Left lung (tissue), 10 donors: ENCODE data around the gene PARVG. TPM values are rescaled to one million over a fixed set of nuclear protein-coding genes. Genes with fewer than 3 reads are reported as not detected.

Source experiments
- ATAC-seq: fragments of 200-7000 bp; cut with Tn5 transposase; one replicate; pipeline ENCODE4 v1.9.1; 2020; ENCODE audit warnings: moderate library complexity
- DNase-seq, 4 donors: peaks; one replicate each; pipeline ENCODE4 v3.0.0-alpha.2; 2013 to 2020
- H3K27ac ChIP-seq, 2 donors: fragments of 200-600 bp; sonication (generic) in 1 of 2; one replicate each; pipeline versions ENCODE4 v1.5.0 to v1.8.0; 2020 to 2021
- H3K27me3 ChIP-seq, 2 donors: fragments of 200-600 bp; sonication (generic) in 1 of 2; one replicate each; pipeline versions ENCODE4 v1.5.0 to v1.8.0; 2020 to 2021
- H3K36me3 ChIP-seq, 2 donors: fragments of 200-600 bp; sonication (generic) in 1 of 2; one replicate each; pipeline versions ENCODE4 v1.5.0 to v1.8.0; 2020 to 2021
- H3K4me1 ChIP-seq, 2 donors: fragments of 200-600 bp; one replicate each; pipeline ENCODE4 v1.8.0; 2021
- H3K4me3 ChIP-seq, 2 donors: fragments of 200-600 bp; sonication (generic) in 1 of 2; one replicate each; pipeline versions ENCODE4 v1.5.0 to v1.8.0; 2020 to 2021; ENCODE audit warnings: mild to moderate bottlenecking in 1 of 2
- H3K9me3 ChIP-seq, 2 donors: fragments of 200-600 bp; sonication (generic) in 1 of 2; one replicate each; pipeline versions ENCODE4 v1.5.0 to v1.8.0; 2020 to 2021
- intact Hi-C, 2 donors: fragments of 100-400 bp; cut with DNase I; formaldehyde crosslinking; loops; one replicate each; pipeline versions ENCODE4 v1.11.2 to v1.14.2; 2022
- polyA plus RNA-seq, 6 donors: library from polyadenylated mRNA; unstranded; fragments of 120-200 nt; gene quantifications; one replicate each; pipeline ENCODE4 v1.2.1, GENCODE V29; 2013; ENCODE audit not compliant: insufficient read length in 6 of 6
- total RNA-seq, 2 donors: library from RNA; stranded (reverse); fragmentation: NEBNext Ultra II Directional; extraction: Animal tissue kit (Norgen Biotek cat#: 25700); gene quantifications; one replicate each; pipeline ENCODE4 v1.2.1, GENCODE V29; 2021
- TF ChIP-seq, protein P1 (sequence below), 2 donors: fragments of 200-600 bp; sonication (generic) in 1 of 2; IDR thresholded peaks; one replicate each; pipeline versions ENCODE4 v1.5.0 to v1.8.0; 2021; ENCODE audit warnings: antibody characterized with exemption in 2 of 2
- donor health status: DM: no; HTN: yes; CAD: no.
- donor health status: DM: no; HTN: no; CAD: no.

Gene PARVG
- total and polyA plus RNA-seq, 8 donors, result 3.0 to 57.9 (median 3.5) TPM

DNA sequence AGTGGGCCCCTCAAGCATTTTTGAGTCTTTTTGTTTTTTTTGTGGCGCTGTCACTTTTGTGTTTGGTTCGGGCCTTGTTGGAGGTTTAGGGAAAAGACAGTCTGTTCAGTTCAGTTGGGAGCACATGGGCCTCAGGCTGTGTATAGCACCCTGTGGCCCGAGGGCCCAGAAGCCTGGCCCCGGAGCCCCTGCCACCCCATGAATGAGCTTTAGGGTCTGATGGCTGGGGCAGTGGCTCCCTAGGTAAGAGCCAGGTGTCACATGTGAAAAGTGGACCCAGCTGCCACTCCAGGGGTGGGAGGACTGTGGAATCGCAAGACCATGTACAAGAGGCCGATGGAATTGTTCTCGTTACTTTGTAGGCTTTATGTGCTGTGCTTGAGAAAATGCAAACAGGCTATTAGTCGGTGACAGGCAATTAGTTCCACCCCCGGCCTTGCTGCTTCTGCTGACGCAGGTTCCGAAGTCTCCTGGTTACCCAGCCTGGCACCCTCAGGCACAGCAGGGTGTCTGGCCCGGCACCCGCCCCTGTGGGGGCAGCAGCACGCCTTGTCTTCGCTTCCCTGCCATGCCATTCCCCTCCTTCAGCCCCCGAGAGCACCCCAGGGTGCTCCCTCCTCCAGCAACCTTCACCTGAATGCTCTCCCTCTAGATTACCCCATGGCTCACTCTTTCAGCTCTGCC, 38.2 kb upstream of the PARVG start:
- Histone ChIP-seq H3K27ac (no peak overlapping the region), H3K4me1 (no peaks in the 10 kb centered on the region), H3K27me3 (no peaks in the 10 kb centered on the region), H3K36me3 (peaks cover 0 to 43% of the 10 kb centered on the region in 2 donors), H3K9me3 (peaks cover 0 to 6% of the 10 kb centered on the region in 2 donors), H3K4me3 (no peak overlapping the region)
- intact Hi-C loops, result no loop called here
- no peak for DNase-seq
- TF ChIP-seq, protein P1, sequence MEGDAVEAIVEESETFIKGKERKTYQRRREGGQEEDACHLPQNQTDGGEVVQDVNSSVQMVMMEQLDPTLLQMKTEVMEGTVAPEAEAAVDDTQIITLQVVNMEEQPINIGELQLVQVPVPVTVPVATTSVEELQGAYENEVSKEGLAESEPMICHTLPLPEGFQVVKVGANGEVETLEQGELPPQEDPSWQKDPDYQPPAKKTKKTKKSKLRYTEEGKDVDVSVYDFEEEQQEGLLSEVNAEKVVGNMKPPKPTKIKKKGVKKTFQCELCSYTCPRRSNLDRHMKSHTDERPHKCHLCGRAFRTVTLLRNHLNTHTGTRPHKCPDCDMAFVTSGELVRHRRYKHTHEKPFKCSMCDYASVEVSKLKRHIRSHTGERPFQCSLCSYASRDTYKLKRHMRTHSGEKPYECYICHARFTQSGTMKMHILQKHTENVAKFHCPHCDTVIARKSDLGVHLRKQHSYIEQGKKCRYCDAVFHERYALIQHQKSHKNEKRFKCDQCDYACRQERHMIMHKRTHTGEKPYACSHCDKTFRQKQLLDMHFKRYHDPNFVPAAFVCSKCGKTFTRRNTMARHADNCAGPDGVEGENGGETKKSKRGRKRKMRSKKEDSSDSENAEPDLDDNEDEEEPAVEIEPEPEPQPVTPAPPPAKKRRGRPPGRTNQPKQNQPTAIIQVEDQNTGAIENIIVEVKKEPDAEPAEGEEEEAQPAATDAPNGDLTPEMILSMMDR (IDR thresholded peaks at IDR 0.05), result no peak
- ATAC-seq, result no peak

DNA sequence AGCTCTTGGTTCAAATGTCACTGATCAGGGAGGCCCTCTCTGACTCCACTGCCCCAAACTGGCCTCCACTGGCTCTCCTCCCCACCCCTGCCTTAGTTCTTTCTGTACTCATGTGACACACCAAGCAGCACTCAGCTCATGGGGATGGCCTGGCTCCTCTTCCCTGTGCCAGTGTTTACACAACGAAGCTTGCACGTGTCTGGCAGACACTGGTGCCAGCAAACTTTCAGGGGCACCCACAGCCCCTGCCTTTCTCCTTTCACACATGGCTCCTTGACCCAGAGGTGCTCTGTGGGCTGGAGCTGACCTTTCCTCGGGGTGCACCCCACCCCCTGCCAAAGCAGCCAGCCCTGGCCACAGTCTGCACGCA, 37.6 kb upstream of the PARVG start:
- H3K9me3 ChIP-seq, result peaks cover 0 to under 1% of the 10 kb centered on the region in 2 donors
- H3K36me3 ChIP-seq, result peaks cover 0 to 43% of the 10 kb centered on the region in 2 donors
- intact Hi-C loops, result no loop called here
- H3K27ac ChIP-seq, result no peak overlapping the region
- peak in 1 of 4 donors; percentile 38 for DNase-seq
- ATAC-seq, result peak; percentile 7
- H3K4me1 ChIP-seq, result no peaks in the 10 kb centered on the region
- no peaks in the 10 kb centered on the region for H3K27me3 ChIP-seq
- no peak overlapping the region for H3K4me3 ChIP-seq
- TF ChIP-seq, protein P1 (IDR thresholded peaks at IDR 0.05), result no peak

DNA sequence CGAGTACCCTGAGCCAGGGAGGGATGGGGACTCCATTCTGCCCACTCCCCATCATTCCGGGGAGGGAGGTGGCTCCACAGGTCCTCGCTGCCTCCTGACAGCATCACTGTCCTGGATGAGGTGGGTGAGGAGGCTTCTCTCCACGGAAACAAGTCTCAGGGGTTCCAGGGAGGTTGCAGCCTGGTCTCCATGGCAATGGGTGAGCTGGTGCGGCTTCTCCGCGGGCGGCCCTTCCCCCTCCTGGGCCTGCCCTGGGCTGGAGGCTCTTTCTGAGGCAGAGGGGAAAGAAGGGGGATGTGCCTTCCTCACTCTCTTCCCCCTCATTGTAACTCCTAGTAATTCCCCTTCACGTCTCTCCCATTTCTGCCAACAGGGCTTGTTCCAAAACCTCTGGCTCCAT, 37.1 kb upstream of the PARVG start:
- Histone ChIP-seq H3K4me1 (no peaks in the 10 kb centered on the region), H3K27me3 (no peaks in the 10 kb centered on the region), H3K9me3 (no peaks in the 10 kb centered on the region), H3K27ac (no peak overlapping the region), H3K4me3 (no peak overlapping the region), H3K36me3 (peaks cover 0 to 43% of the 10 kb centered on the region in 2 donors)
- TF ChIP-seq, protein P1 (IDR thresholded peaks at IDR 0.05), result no peak
- intact Hi-C loops, result no loop called here
- ATAC-seq, result no peak
- no peak for DNase-seq

DNA sequence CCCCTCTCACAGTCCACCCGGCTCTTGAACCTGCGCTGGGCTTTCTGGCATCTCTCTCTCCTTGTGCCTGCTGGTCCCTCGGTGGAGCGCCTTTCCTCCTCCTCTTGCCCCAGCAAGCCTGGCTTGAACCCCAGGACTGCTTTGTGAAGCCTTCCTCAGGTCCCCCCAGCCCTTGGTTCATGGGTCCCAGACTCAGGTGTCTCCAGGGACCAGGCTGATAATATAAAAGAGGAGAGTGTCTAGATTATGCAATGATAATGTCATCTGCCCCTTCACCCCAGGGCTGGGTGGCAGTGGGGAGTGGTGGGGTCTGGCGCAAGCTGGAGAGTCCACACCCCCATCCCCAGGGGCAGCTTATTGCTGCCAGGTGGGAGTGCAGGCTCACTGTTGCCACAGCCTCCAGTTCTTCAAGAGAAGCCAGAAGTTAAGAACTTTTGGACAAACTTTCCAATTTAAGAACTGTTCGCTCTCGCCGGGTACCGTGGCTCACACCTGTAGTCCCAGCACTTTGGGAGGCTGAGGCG, 36.6 kb upstream of the PARVG start:
- Histone ChIP-seq H3K27ac (no peak overlapping the region), H3K9me3 (no peaks in the 10 kb centered on the region), H3K36me3 (peaks cover 0 to 41% of the 10 kb centered on the region in 2 donors), H3K4me3 (no peak overlapping the region), H3K4me1 (no peaks in the 10 kb centered on the region), H3K27me3 (no peaks in the 10 kb centered on the region)
- no peak for ATAC-seq
- TF ChIP-seq, protein P1 (IDR thresholded peaks at IDR 0.05), result no peak
- DNase-seq, result no peak
- intact Hi-C loops, result no loop called here

DNA sequence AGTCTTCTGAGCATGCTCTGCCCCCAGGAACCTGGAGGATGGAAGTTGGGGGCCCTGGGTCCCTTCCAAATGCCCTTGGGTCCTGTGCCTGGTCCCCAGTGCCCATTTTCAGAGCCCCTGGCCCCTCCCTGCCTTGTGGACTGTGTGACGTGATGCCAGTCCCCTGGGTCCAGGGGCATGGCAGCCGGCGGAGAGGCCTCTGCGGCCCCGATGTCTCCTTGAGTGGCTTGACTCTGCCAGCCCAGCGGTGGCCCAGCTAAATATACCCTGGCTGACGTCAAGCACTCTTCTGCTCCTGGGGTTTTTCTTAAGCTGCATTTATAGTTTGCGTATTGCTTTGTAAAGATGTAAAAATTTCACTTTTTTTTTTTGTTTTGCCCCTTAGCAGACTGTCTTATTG, 35.2 kb upstream of the PARVG start:
- TF ChIP-seq, protein P1 (IDR thresholded peaks at IDR 0.05), result no peak
- Histone ChIP-seq H3K27ac (no peak overlapping the region), H3K4me1 (no peaks in the 10 kb centered on the region), H3K4me3 (no peak overlapping the region), H3K9me3 (no peaks in the 10 kb centered on the region), H3K27me3 (no peaks in the 10 kb centered on the region), H3K36me3 (peaks cover 0 to 43% of the 10 kb centered on the region in 2 donors)
- intact Hi-C loops, result no loop called here
- DNase-seq (no peak), ATAC-seq (no peak)
